Neural progenitor cell (in vitro differentiated cells): ENCODE measurements around the gene CHKA.

Source experiments
- EZH2 ChIP-seq: fragments of 200-600 bp; sonication (generic); IDR thresholded peaks from 2 replicates; pipeline ENCODE4 v1.6.1; 2017; ENCODE audit warnings: antibody characterized with exemption, mild to moderate bottlenecking, moderate library complexity
- EZH2phosphoT487 ChIP-seq: fragments of 200-600 bp; sonication (generic); IDR thresholded peaks from 2 replicates; pipeline ENCODE4 v1.6.1; 2017; ENCODE audit warnings: antibody characterized with exemption
- TF ChIP-seq, protein P1 (sequence below): fragments of 200-600 bp; sonication (generic); IDR thresholded peaks from 2 replicates; pipeline ENCODE4 v1.5.1; 2017; ENCODE audit warnings: antibody characterized with exemption, mild to moderate bottlenecking

DNA sequence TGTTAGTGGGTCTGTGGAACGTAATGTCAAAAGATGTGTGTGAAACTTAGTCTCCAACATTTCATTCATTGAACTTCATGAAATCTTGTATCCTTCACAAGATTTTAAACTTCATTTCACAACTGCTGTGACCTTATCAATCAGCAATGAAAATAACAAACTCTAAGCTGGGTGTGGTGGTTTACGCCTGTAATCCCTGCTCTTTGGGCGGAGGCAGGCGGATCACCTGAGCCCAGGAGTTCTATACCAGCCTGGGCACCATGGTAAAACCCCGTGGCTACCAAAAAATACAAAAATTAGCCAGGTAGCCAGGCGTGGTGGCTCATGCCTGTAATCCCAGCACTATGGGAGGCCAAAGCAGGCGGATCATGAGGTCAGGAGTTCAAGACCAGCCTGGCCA is 5.1 kb downstream of the CHKA start:
- TF ChIP-seq, protein P1, sequence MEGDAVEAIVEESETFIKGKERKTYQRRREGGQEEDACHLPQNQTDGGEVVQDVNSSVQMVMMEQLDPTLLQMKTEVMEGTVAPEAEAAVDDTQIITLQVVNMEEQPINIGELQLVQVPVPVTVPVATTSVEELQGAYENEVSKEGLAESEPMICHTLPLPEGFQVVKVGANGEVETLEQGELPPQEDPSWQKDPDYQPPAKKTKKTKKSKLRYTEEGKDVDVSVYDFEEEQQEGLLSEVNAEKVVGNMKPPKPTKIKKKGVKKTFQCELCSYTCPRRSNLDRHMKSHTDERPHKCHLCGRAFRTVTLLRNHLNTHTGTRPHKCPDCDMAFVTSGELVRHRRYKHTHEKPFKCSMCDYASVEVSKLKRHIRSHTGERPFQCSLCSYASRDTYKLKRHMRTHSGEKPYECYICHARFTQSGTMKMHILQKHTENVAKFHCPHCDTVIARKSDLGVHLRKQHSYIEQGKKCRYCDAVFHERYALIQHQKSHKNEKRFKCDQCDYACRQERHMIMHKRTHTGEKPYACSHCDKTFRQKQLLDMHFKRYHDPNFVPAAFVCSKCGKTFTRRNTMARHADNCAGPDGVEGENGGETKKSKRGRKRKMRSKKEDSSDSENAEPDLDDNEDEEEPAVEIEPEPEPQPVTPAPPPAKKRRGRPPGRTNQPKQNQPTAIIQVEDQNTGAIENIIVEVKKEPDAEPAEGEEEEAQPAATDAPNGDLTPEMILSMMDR = no peak
- no peak for TF ChIP-seq EZH2phosphoT487
- no peak for TF ChIP-seq EZH2
